ENCODE data around the gene PITPNM1.

- TF ChIP-seq, protein P1, sequence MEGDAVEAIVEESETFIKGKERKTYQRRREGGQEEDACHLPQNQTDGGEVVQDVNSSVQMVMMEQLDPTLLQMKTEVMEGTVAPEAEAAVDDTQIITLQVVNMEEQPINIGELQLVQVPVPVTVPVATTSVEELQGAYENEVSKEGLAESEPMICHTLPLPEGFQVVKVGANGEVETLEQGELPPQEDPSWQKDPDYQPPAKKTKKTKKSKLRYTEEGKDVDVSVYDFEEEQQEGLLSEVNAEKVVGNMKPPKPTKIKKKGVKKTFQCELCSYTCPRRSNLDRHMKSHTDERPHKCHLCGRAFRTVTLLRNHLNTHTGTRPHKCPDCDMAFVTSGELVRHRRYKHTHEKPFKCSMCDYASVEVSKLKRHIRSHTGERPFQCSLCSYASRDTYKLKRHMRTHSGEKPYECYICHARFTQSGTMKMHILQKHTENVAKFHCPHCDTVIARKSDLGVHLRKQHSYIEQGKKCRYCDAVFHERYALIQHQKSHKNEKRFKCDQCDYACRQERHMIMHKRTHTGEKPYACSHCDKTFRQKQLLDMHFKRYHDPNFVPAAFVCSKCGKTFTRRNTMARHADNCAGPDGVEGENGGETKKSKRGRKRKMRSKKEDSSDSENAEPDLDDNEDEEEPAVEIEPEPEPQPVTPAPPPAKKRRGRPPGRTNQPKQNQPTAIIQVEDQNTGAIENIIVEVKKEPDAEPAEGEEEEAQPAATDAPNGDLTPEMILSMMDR (optimal IDR thresholded peaks at IDR 0.05 in 1 of 3, IDR thresholded peaks at IDR 0.05 in 1 of 3, conservative IDR thresholded peaks at IDR 0.05 in 1 of 3; ENCODE audit: extremely low read depth in 1 of 3, insufficient read depth in 2 of 3, low read length in 3 of 3): no peak
- no peak for TF ChIP-seq EZH2 (IDR thresholded peaks at IDR 0.05; ENCODE audit: low read length)
Measured at GRCh38 chr11:67451658-67451976, 53.5 kb downstream of the PITPNM1 start.
